H9 (cell line): ENCODE results near the gene TPM4. TPM values are rescaled to one million over a fixed set of nuclear protein-coding genes. Genes with fewer than 3 reads are reported as not detected.

ENCODE experiments used
- DNase-seq: peaks from one replicate; pipeline ENCODE4 v3.0.0-alpha.2; 2017
- H2AFZ ChIP-seq: one replicate; pipeline ENCODE4 v1.6.1; 2013; ENCODE audit warnings: mild to moderate bottlenecking, low read length, control low read depth, moderate library complexity
- H2AK5ac ChIP-seq: 2 replicates; pipeline ENCODE4 v1.6.1; 2013; ENCODE audit warnings: low read length, control low read depth, mixed read lengths; ENCODE audit not compliant: insufficient read length
- H2BK120ac ChIP-seq: one replicate; pipeline ENCODE4 v1.6.1; 2013; ENCODE audit warnings: low read depth, mild to moderate bottlenecking, low read length, control low read depth, inconsistent platforms; ENCODE audit not compliant: poor library complexity, severe bottlenecking
- H2BK12ac ChIP-seq: 2 replicates; pipeline ENCODE4 v1.6.1; 2013; ENCODE audit warnings: low read length, control low read depth, mixed read lengths, low read depth; ENCODE audit not compliant: insufficient read length
- H2BK15ac ChIP-seq: 2 replicates; pipeline ENCODE4 v1.6.1; 2013; ENCODE audit warnings: low read depth, low read length, control low read depth
- H2BK20ac ChIP-seq: one replicate; pipeline ENCODE4 v1.6.1; 2013; ENCODE audit warnings: low read depth, mild to moderate bottlenecking, low read length, control low read depth, inconsistent platforms; ENCODE audit not compliant: poor library complexity, severe bottlenecking
- H2BK5ac ChIP-seq: 2 replicates; pipeline ENCODE4 v1.6.1; 2013; ENCODE audit warnings: low read length, control low read depth, mixed read lengths; ENCODE audit not compliant: insufficient read length
- H3K14ac ChIP-seq: 2 replicates; pipeline ENCODE4 v1.6.1; 2013; ENCODE audit warnings: low read length, control low read depth; ENCODE audit not compliant: insufficient read depth
- H3K18ac ChIP-seq: 2 replicates; pipeline ENCODE4 v1.6.1; 2013; ENCODE audit warnings: low read depth, mild to moderate bottlenecking, mixed read lengths, low read length, control low read depth; ENCODE audit not compliant: insufficient read length
- H3K23ac ChIP-seq: 2 replicates; pipeline ENCODE4 v1.6.1; 2013; ENCODE audit warnings: low read length, control low read depth, mixed read lengths, low read depth; ENCODE audit not compliant: insufficient read length
- H3K23me2 ChIP-seq: 2 replicates; pipeline ENCODE4 v1.6.1; 2013; ENCODE audit warnings: low read depth, mild to moderate bottlenecking, mixed read lengths, low read length, control low read depth; ENCODE audit not compliant: insufficient read length, poor library complexity, severe bottlenecking
- H3K27ac ChIP-seq: 2 replicates; pipeline ENCODE4 v1.5.1; 2013; ENCODE audit warnings: low read length, control low read depth, mixed read lengths, low read depth; ENCODE audit not compliant: insufficient read length
- H3K27me3 ChIP-seq: 2 replicates; pipeline ENCODE4 v1.6.1; 2013; ENCODE audit warnings: low read length, control low read depth, inconsistent platforms; ENCODE audit not compliant: insufficient read depth
- H3K4ac ChIP-seq: 2 replicates; pipeline ENCODE4 v1.6.1; 2013; ENCODE audit warnings: low read depth, mild to moderate bottlenecking, control low read depth, inconsistent platforms, low read length, moderate library complexity
- H3K4me1 ChIP-seq: 2 replicates; pipeline ENCODE4 v1.6.1; 2013; ENCODE audit warnings: low read length, control low read depth, inconsistent platforms; ENCODE audit not compliant: insufficient read depth
- H3K4me2 ChIP-seq: 2 replicates; pipeline ENCODE4 v1.6.1; 2013; ENCODE audit warnings: low read length, control low read depth, mixed read lengths; ENCODE audit not compliant: insufficient read length, insufficient read depth
- H3K56ac ChIP-seq: 2 replicates; pipeline ENCODE4 v1.6.1; 2013; ENCODE audit warnings: low read depth, mild to moderate bottlenecking, mixed read lengths, low read length, control low read depth; ENCODE audit not compliant: insufficient read length
- H3K79me1 ChIP-seq: 2 replicates; pipeline ENCODE4 v1.6.1; 2013; ENCODE audit warnings: low read depth, mild to moderate bottlenecking, moderate library complexity, low read length, control low read depth, inconsistent platforms; ENCODE audit not compliant: insufficient read depth, poor library complexity, severe bottlenecking
- H3K79me2 ChIP-seq: 2 replicates; pipeline ENCODE4 v1.6.1; 2013; ENCODE audit warnings: low read length, control low read depth, inconsistent platforms; ENCODE audit not compliant: insufficient read depth
- H3K9ac ChIP-seq: 2 replicates; pipeline ENCODE4 v1.6.1; 2013; ENCODE audit warnings: low read length, control low read depth, mixed read lengths; ENCODE audit not compliant: insufficient read length; ENCODE audit errors: extremely low read depth
- H3K9me3 ChIP-seq: one replicate; pipeline ENCODE4 v1.6.1; 2013; ENCODE audit warnings: low read depth, low read length, inconsistent platforms; ENCODE audit not compliant: control insufficient read depth
- H3T11ph ChIP-seq: one replicate; pipeline ENCODE4 v1.6.1; 2013; ENCODE audit warnings: mild to moderate bottlenecking, low read length, control low read depth, inconsistent platforms
- H4K20me1 ChIP-seq: one replicate; pipeline ENCODE4 v1.6.1; 2013; ENCODE audit not compliant: control insufficient read depth, insufficient read length, insufficient read depth
- H4K5ac ChIP-seq: 2 replicates; pipeline ENCODE4 v1.6.1; 2013; ENCODE audit warnings: low read depth, mild to moderate bottlenecking, mixed read lengths, low read length, control low read depth; ENCODE audit not compliant: insufficient read length
- H4K8ac ChIP-seq: replicated peaks from 2 replicates; pipeline ENCODE4 v1.6.1; 2013; ENCODE audit warnings: low read length, control low read depth, mixed read lengths, low read depth; ENCODE audit not compliant: insufficient read length
- H4K91ac ChIP-seq: 2 replicates; pipeline ENCODE4 v1.6.1; 2013; ENCODE audit warnings: low read depth, mild to moderate bottlenecking, moderate library complexity, mixed read lengths, low read length, control low read depth; ENCODE audit not compliant: insufficient read length
- H3K27ac Mint-ChIP-seq, 3 experiments: 2 replicates in 2 of 3; 3 replicates in 1 of 3; pipeline ENCODE4 v1.8.0; 2020 to 2021; ENCODE audit warnings: mixed read lengths in 3 of 3, mild to moderate bottlenecking in 1 of 3, moderate library complexity in 1 of 3
- H3K27me3 Mint-ChIP-seq: 2 replicates; pipeline ENCODE4 v1.8.0; 2021; ENCODE audit warnings: low read depth, mild to moderate bottlenecking, moderate library complexity, mixed read lengths
- H3K36me3 Mint-ChIP-seq, 3 experiments: 2 replicates in 2 of 3; 3 replicates in 1 of 3; pipeline ENCODE4 v1.8.0; 2020 to 2021; ENCODE audit warnings: low read depth in 3 of 3, mixed read lengths in 3 of 3; ENCODE audit not compliant: insufficient read depth in 1 of 3
- H3K4me1 Mint-ChIP-seq, 2 experiments: 2 replicates each; pipeline ENCODE4 v1.8.0; 2020; ENCODE audit warnings: mixed read lengths in 2 of 2
- H3K4me3 Mint-ChIP-seq, 2 experiments: 2 replicates in 1 of 2; 3 replicates in 1 of 2; pipeline ENCODE4 v1.8.0; 2020 to 2021; ENCODE audit warnings: mild to moderate bottlenecking in 2 of 2, mixed read lengths in 2 of 2, moderate library complexity in 1 of 2
- H3K9me3 Mint-ChIP-seq, 2 experiments: 2 replicates in 1 of 2; 3 replicates in 1 of 2; pipeline ENCODE4 v1.8.0; 2020; ENCODE audit warnings: mild to moderate bottlenecking in 2 of 2, mixed read lengths in 2 of 2, moderate library complexity in 1 of 2
- CTCF ChIP-seq: fragments of 200-600 bp; sonication (generic); conservative IDR thresholded peaks from 3 replicates; pipeline ENCODE4 v1.8.0; 2021; ENCODE audit warnings: antibody characterized with exemption, mild to moderate bottlenecking
- WGBS: extraction: QIAGEN DNeasy Blood & Tissue Kit; methylation state at CpG from one replicate; pipeline ENCODE4 v1.1.7; 2013; ENCODE audit warnings: missing lambda C conversion rate, low lambda C conversion rate, mixed read lengths; ENCODE audit not compliant: insufficient read length; ENCODE audit errors: extremely low coverage; 5-methylcytosine and 5-hydroxymethylcytosine counted together
- total RNA-seq: library from RNA; stranded (reverse); gene quantifications from 2 replicates; pipeline ENCODE4 v1.2.1, GENCODE V29; 2021

The TPM4 gene
- total RNA-seq, 1 experiment from 2014 or later, result 431 TPM

DNA sequence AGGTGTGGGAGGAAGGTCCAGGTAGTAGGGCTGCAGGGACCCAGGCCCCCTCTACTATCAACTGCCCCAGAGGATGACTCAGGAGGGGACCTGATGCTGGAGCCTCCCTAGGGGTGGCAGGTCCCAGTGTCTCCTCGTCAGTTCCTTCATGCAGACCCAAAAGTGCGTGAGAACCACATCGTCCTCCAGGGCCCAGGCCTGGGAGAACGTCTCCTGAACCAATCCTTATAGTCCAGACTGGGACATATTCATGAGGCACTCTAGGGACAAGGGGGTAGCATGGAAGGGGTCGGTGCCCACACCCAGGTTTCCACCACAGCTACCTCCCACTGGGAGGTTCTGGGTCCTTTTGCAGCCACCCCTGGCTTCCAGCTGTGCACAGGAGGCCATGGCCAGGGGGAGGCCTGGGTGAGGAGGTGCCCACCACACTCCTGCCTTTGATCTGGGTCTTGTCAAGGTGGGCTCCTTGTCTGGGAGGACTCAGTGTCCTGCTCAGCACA is 38.0 kb upstream of the TPM4 start:
- Mint-ChIP-seq H3K27ac (no peak overlapping the region), H3K36me3 (no peaks in the 10 kb centered on the region; a peak in 2 of 7 replicates), H3K9me3 (peaks cover under 1 to 55% of the 10 kb centered on the region in 2 experiments; a peak in 3 of 5 replicates), H3K27me3 (peaks cover 17% of the 10 kb centered on the region), H3K4me1 (no peaks in the 10 kb centered on the region), H3K4me3 (no peak overlapping the region)
- no peaks in the 10 kb centered on the region for H3K79me2 ChIP-seq
- H3K4ac ChIP-seq, result no peak overlapping the region
- H3K9ac ChIP-seq, result no peak overlapping the region
- no peaks in the 10 kb centered on the region for H4K20me1 ChIP-seq
- H3K4me1 ChIP-seq, result no peaks in the 10 kb centered on the region
- H3K9me3 ChIP-seq, result peaks cover 11% of the 10 kb centered on the region
- no peak overlapping the region for H2BK120ac ChIP-seq
- no peak overlapping the region for H2BK15ac ChIP-seq
- no peak overlapping the region for H2BK20ac ChIP-seq
- no peak overlapping the region for H3K18ac ChIP-seq
- no peak overlapping the region for H3K14ac ChIP-seq
- DNase-seq, result no peak
- H2AK5ac ChIP-seq, result no peak overlapping the region
- H3K27ac ChIP-seq, result no peak overlapping the region
- H2AFZ ChIP-seq, result no peak overlapping the region
- no peak overlapping the region for H3K56ac ChIP-seq
- no peak overlapping the region for H4K91ac ChIP-seq
- no peak overlapping the region for H4K8ac ChIP-seq
- no peaks in the 10 kb centered on the region for H3K27me3 ChIP-seq
- H2BK5ac ChIP-seq, result no peak overlapping the region
- H3K23me2 ChIP-seq, result no peaks in the 10 kb centered on the region
- no peaks in the 10 kb centered on the region for H3K79me1 ChIP-seq
- no peak overlapping the region for H2BK12ac ChIP-seq
- H3T11ph ChIP-seq, result no peak overlapping the region
- WGBS, result no CpG with 5 or more reads among the region's 5 CpGs
- no peak overlapping the region for H3K23ac ChIP-seq
- no peak overlapping the region for H4K5ac ChIP-seq
- H3K4me2 ChIP-seq, result no peak overlapping the region
- TF ChIP-seq CTCF, result no peak
